GM19025 (cell line): ENCODE results near the gene RNF186.
"Not testable (repeated sequence)": the region's sequence is repeated elsewhere in the genome, so short reads cannot be mapped to it uniquely, and the experiment has no call there.

Experiments
- ATAC-seq: cut with Tn5 transposase; IDR thresholded peaks from one replicate; pipeline ENCODE4 v1.9.1; 2021; ENCODE audit warnings: mild to moderate bottlenecking, low read depth, moderate library complexity; ENCODE audit not compliant: unreplicated experiment

The RNF186 gene

GRCh38 chr1:19798486-19799229 lies 16.4 kb downstream of the RNF186 start:
- no peak for ATAC-seq

- ATAC-seq, result no peak
These were observed 17.3 kb downstream of the RNF186 start for GRCh38 chr1:19797827-19798226.

GRCh38 chr1:19794583-19794982 lies 20.5 kb downstream of the RNF186 start:
- no peak for ATAC-seq

GRCh38 chr1:19793360-19794046 lies 21.6 kb downstream of the RNF186 start:
- ATAC-seq, result no peak

GRCh38 chr1:19792237-19793002 lies 22.7 kb downstream of the RNF186 start:
- no peak for ATAC-seq

- ATAC-seq, result not testable (repeated sequence)
These were observed 24.8 kb downstream of the RNF186 start for GRCh38 chr1:19790061-19790975.

GRCh38 chr1:19786988-19787423 lies 28.1 kb downstream of the RNF186 start:
- ATAC-seq, result no peak

GRCh38 chr1:19785660-19786059 lies 29.4 kb downstream of the RNF186 start:
- ATAC-seq, result no peak

- no peak for ATAC-seq
These were observed 34.7 kb downstream of the RNF186 start for GRCh38 chr1:19780267-19780877.

GRCh38 chr1:19776933-19777332 lies 38.1 kb downstream of the RNF186 start:
- ATAC-seq, result no peak

- no peak for ATAC-seq
These were observed 38.8 kb downstream of the RNF186 start for GRCh38 chr1:19776287-19776686.

- no peak for ATAC-seq
These were observed 39.3 kb downstream of the RNF186 start for GRCh38 chr1:19775831-19776230.

GRCh38 chr1:19775317-19775716 lies 39.8 kb downstream of the RNF186 start:
- ATAC-seq, result no peak

GRCh38 chr1:19774180-19774785 lies 40.8 kb downstream of the RNF186 start:
- ATAC-seq, result no peak

- no peak for ATAC-seq
These were observed 41.6 kb downstream of the RNF186 start for GRCh38 chr1:19773485-19773884.

- ATAC-seq, result no peak
These were observed 43.0 kb downstream of the RNF186 start for GRCh38 chr1:19772053-19772452.

GRCh38 chr1:19771350-19771749 lies 43.7 kb downstream of the RNF186 start:
- ATAC-seq, result no peak

GRCh38 chr1:19770436-19771190 lies 44.5 kb downstream of the RNF186 start:
- ATAC-seq, result no peak
